ENCODE measurements around the gene IKZF1. TPM values are rescaled to one million over a fixed set of nuclear protein-coding genes. Genes with fewer than 3 reads are reported as not detected.

IKZF1 gene
- total RNA-seq, 1 donor from 2014 or later: 20.1 TPM

DNA sequence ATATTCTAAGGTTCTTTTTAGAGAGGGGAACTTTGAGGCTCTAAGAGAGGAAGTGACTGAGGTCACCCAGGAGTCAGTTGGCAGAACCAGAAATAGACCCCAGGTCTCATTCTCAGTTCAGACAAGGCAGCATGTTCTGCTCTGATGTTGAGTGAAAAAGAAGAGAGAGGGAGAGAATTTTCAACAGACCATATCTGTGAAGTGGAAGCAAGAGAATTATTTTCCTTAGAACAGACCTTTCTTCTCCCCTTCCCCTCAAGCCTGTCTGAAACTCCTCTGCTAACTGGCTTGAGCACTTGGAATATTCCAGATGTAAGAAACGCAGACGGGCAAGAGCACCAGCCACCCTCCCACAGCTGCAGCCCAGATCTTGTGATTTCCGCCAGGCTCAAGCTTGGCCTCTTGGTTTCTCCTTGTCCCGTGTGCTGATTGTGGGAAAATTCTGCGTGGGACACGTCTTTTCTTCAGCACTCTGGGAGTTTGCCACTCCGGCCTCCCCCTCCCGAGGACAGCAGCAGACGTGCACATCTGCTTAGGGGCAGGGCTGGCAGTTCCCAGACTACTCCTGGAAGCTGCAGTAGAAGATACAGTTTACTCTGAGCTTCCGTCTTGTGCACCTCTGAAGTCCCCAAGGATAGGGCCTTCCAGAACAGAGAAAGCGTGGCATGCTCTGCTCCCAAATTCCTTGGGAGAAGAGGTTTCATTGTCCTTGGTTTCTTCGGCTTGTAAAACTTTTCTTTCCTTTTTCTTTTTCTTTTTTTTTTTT, 22.7 kb upstream of the IKZF1 start:
- intact Hi-C loops (cut with DNase I): no loop called here
- DNase-seq (ENCODE audit: low spot score): no peak
- ATAC-seq: peak; percentile 80

GRCh38 chr7:50282813-50283605, 21.5 kb upstream of the IKZF1 start:
- intact Hi-C loops (cut with DNase I): no loop called here
- ATAC-seq (peak; percentile 49), DNase-seq (ENCODE audit: low spot score) (no peak)

GRCh38 chr7:50283731-50284130, 20.8 kb upstream of the IKZF1 start:
- intact Hi-C loops (cut with DNase I): no loop called here
- DNase-seq (ENCODE audit: low spot score) (no peak), ATAC-seq (no peak)

DNA sequence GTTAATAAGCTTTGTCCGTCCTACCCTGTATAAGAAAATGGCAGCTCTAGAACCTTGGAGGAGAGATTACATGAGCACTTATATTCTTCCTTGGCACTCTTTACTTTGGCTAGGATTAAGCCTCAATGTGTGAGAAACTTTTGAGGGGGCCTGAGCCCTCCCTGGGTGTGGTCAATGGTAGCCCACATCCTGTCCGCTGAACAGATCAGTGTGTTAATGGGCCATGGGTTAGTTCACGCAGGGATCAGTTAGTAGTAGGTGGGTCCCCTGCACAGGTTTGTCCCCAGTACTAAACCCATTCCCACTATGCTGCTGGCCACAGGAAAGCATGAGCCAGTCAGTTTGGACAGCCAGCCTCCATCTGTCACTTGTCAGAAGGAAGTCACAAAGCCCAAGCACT, 20.2 kb upstream of the IKZF1 start:
- intact Hi-C loops (cut with DNase I): no loop called here
- ATAC-seq (no peak), DNase-seq (ENCODE audit: low spot score) (no peak)

GRCh38 chr7:50285269-50285668, 19.2 kb upstream of the IKZF1 start:
- intact Hi-C loops (cut with DNase I): no loop called here
- no peak for DNase-seq (ENCODE audit: low spot score)
- ATAC-seq: no peak

DNA sequence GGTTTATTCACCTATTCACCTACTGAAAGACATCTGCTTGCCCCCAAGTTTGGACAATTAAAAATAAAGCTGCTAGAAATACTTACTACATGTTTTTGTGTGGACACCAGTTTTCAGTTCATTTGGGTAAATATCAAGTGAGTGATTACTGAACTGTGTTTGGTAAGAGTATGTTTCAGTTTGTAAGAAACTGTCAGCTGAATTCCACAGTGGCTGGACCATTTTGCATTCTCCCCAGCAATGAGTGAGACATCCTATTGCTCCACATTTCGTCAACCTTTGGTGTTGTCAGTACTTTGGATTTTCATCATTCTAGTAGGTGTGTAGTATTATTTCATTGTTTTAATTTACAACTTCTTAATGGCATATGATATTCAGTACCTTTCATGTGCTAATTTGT, 17.4 kb upstream of the IKZF1 start:
- DNase-seq (ENCODE audit: low spot score): no peak
- no peak for ATAC-seq
- intact Hi-C loops (cut with DNase I): no loop called here

- intact Hi-C loops (cut with DNase I): no loop called here
- DNase-seq (ENCODE audit: low spot score) (no peak), ATAC-seq (no peak)
These were observed 12.3 kb upstream of the IKZF1 start for GRCh38 chr7:50292165-50292757.

- DNase-seq (ENCODE audit: low spot score) (no peak), ATAC-seq (no peak)
- intact Hi-C loops (cut with DNase I): no loop called here
These were observed 11.8 kb upstream of the IKZF1 start for GRCh38 chr7:50292763-50293162.

DNA sequence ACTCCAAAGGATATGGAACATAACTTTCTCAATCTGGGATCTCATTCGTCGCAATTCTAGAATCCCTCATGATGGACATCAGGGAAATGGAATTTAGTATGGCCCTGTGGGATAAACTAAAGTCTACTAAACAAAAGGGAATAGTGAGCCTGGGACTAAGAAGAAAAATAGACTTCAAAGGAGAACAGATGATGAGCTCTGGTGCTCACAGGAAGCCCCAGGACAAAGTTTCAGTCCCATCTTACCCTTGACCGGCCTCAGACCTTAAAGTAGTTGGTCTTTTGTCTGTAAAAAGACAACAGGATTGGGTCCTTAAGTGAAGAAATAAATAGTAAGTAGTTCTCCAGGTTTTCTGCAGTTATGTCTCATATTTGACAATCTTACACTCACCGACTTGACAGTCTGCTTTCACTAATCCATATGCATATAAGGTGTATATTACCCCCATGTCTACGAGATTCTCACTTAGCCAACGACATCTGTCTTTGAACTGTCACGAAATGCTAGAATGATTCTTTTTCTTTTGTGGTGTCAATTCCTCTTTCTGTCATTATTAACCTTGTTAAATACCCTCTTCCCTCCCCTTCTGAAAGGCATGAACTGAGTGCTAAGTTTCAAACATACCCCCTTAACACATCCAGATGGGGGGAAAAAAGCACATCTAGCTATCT, 10.9 kb upstream of the IKZF1 start:
- intact Hi-C loops (cut with DNase I): no loop called here
- no peak for DNase-seq (ENCODE audit: low spot score)
- ATAC-seq: no peak

DNA sequence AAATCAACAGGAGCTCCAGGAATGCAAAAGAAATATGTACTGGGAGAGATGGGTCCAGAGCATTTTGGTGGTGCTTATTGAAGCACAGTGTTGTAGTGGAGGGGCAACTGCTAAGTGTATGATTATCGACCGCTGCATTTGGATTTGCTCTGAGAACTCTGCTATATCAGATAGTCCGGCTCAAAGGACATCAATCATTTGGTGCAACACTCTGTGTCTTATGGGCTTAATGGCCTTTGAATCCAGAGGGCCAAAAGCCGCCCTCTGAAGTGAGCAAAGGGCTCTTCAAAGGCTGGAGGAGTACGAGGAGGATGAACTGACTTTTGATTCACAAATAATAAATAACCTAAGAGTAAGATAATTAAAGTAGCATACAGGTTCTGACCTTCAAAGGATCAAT, 9.4 kb upstream of the IKZF1 start:
- intact Hi-C loops (cut with DNase I): no loop called here
- DNase-seq (ENCODE audit: low spot score): no peak
- ATAC-seq: no peak

DNA sequence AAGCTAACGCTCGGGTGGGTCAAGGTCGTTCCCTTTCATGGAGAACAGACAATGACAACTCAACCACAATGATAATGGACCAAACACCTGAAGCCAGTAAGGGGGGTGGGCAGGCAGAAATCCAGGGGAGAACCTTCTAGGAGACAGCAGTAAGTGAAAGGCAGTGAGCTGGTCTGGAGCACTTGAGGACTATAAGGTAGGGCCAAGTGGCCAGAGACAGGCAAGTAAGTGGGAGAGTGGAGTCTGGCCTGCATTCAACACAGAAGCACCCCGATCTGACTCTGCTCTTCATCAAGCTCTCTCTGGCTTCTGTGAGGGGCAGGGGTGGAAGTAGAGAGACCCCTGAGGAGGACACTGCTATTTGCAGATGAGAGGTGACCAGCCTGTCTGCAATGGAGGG, 7.7 kb upstream of the IKZF1 start:
- DNase-seq (ENCODE audit: low spot score) (no peak), ATAC-seq (no peak)
- intact Hi-C loops (cut with DNase I): no loop called here

DNA sequence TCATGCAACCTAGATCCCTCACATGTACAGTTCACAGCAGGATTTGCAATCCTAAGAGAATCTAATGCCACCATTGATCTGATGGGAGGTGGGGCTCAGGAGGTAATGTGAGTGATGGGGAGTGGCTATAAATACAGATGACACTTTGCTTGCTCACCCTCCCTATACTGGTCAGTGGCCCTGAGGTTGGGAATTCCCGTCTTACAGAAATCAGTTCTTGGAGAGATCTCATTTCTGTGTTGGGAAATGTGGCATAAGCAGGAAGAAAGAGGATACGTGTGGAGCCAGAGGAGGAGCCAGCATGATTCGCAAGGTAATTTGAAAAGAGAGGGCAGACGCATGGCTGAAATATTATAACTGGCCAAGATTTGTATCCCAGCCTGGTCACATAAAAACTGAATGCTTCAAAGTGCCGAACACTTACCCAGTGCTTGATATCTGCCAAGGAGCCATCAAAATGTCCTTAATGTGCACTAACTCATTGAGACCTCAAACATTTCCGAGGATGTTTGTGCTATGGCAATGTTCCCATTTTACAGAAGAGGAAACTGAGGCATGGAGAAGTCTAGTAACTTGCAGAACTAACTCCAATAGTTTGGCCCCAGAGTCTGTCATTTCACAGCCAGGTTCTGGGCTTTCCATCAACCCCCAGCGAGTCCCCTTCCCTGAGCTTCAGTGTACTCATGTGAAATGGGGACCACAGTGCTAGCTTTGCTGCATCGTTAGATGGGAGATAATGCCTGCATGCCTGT, 5.5 kb upstream of the IKZF1 start:
- DNase-seq (ENCODE audit: low spot score) (no peak), ATAC-seq (no peak)
- intact Hi-C loops (cut with DNase I): no loop called here

DNA sequence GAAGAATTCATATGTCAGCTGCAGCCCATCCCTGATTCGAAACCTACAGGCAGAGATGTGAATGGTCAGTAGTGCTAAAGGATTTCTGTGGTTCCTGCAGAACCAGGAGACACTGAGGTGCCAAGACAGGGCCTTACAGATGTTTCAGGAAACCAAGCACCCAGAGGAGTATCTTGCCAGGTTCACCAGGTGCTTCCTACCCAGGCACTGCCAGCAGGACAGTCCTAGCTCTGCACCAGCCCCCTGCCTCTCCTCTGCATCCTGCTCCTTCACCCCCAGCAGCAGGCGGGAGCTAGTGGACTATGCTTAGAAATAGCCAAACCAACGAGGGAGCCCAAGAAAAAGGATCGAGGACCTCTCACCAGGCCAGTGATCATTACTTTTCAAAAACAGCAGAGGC, 4.2 kb upstream of the IKZF1 start:
- DNase-seq (ENCODE audit: low spot score): no peak
- ATAC-seq: no peak
- intact Hi-C loops (cut with DNase I): no loop called here

DNA sequence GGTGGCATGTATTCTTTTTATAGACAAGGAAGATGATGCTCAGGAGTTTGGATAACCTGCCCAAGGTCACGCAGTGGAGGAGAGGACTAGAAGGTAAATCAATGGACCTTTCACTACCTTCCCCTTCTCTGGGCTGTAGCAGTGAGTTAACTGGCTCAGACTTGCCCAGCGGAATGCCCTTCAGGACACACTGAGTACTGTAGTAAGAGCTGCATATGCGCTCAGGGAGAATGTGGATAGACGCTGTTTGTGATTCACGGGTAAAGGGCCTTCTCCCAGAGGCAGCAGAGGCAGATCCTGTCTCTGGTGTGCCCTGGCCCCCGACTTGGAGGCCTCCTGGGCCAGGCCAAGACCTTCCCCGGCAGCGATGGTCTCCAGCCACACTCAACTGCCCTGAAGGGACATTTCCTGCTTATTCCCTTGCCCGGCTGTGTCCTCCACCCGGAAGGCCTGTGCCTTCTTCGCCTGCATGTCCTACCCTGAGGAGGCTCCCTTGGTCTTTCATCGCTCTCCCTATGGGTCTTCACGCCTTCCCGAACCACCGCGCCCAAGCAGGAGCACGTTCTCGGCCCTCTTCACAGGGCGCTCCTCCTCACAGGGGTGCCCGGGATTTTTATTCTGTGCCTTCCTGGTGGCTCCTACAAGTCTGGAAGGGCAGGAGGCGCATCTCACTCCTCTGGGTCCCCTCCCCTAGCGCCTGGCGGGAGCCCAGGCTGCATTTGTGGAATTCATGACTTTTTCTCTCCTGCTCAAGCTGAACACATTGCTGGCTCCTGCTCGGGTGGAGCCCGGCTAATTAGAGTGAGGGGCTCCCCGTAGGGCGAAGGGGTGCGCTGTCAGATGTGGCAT, 1.8 kb upstream of the IKZF1 start:
- intact Hi-C loops (cut with DNase I): no loop called here
- no peak for ATAC-seq

GRCh38 chr7:50303335-50304128, 984 bp upstream of the IKZF1 start:
- ATAC-seq: no peak
- intact Hi-C loops (cut with DNase I): no loop called here
- DNase-seq (ENCODE audit: low spot score): no peak

More for the DNA sequence above, 1.8 kb upstream of the IKZF1 start:
- no peak for DNase-seq (ENCODE audit: low spot score)

DNA sequence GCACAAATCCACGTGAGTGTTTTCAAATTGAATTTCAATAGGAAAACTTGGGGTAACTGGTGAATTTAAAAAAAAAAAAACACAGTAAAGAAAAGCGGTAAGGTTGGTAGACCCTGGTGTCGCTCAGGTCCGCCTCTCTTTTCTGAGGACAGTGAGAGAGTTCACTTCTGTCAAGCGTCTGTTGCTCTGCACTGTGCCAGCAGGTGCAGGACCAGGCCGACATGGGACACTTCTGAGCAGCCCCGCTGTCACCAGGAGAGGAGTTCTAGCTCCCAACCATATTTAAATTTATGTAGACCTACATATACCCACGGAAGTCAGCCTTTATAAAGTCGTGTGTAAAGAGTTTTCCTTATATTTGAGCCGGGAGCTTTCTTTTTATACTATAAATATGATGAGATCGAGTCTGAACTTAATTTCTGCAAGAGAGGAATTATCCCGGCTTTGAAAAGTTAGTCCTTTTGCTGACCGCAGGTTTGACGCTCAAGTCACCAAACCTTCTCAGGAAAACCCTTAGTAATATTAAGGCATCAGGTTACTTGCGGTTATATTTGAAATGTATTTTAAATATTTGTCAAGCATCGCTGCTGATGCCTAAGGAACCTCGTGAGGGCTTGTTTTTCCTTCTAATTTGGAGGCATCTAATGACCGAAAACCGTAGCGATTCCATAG, 531 bp downstream of the IKZF1 start:
- ATAC-seq (no peak), DNase-seq (ENCODE audit: low spot score) (no peak)
- intact Hi-C loops (cut with DNase I): no loop called here

Measured in sciatic nerve (tissue), 2 donors.